Activated CD4-positive, alpha-beta T cell treated with anti-CD3 and anti-CD28 coated beads for 4 hours (primary cell): Measurements from ENCODE around the gene ESRRA.

ENCODE experiments used
- DNase-seq, 2 donors: peaks; one replicate each; pipeline ENCODE4 v3.0.0-alpha.2; 2020

The ESRRA gene

DNA sequence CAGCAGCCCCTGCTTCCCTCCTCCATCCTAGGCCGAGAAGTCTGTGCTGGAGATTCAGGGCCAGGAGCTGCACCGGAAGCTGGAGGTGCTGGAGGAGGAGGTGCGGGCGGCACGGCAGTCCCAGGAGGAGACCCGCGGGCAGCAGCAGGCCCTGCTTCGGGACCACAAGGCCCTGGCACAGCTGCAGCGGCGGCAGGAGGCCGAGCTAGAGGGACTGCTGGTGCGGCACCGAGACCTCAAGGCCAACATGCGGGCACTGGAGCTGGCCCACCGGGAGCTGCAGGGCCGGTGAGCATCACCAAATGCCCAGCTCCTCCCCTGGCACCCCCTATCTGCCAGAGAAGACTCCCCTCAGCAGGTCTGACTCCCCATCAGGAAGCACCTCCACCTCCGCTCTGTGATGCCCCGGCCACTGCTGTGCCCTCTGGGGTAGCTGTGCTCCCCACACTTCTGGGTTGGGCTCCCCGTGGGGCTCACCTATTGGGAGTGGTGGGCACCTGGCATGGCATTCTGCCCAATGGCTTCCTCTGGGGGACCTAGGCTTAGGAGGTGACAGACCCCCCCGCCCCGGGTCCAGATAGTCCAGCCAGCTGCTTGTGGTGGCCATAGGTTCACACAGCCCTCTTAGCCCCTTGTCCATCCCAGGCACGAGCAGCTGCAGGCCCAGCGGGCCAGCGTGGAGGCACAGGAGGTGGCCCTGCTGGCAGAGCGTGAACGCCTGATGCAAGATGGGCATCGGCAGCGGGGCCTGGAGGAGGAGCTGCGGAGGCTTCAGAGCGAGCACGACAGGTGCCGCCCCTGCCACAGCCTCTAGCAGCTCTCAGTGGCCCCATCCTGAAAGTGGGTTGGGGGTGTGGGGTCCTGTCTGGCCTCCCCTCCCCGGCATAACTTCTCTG is 47.0 kb downstream of the ESRRA start:
- no peak for DNase-seq

DNA sequence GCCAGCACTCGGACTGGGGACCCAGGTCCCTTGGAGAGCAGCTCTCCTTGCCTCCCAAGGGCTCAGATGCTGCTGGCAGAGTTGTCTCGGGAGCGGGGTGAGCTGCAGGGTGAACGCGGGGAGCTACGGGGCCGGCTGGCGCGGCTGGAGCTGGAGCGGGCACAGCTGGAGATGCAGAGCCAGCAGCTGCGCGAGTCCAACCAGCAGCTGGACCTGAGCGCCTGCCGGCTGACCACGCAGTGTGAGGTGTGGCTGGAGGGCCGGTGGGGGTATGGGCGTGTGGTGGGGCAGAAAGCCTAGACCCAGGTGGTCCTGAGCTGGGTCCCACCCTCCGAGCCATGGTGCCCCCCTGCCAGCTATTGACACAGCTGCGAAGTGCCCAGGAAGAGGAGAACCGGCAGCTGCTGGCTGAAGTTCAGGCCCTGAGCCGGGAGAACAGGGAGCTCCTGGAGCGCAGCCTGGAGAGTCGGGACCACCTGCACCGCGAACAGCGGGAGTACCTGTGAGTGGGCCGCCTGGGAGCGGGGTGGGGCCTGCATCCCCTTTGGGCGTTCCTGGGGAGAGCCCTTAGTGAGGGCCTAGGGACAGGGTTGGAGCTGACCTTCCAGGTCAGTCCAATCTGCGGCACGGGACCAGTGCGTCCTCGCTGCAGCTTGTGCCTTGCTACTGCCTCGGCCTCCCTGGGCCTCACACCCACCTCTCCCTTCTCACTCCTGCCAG is 47.8 kb downstream of the ESRRA start:
- DNase-seq: no peak

DNA sequence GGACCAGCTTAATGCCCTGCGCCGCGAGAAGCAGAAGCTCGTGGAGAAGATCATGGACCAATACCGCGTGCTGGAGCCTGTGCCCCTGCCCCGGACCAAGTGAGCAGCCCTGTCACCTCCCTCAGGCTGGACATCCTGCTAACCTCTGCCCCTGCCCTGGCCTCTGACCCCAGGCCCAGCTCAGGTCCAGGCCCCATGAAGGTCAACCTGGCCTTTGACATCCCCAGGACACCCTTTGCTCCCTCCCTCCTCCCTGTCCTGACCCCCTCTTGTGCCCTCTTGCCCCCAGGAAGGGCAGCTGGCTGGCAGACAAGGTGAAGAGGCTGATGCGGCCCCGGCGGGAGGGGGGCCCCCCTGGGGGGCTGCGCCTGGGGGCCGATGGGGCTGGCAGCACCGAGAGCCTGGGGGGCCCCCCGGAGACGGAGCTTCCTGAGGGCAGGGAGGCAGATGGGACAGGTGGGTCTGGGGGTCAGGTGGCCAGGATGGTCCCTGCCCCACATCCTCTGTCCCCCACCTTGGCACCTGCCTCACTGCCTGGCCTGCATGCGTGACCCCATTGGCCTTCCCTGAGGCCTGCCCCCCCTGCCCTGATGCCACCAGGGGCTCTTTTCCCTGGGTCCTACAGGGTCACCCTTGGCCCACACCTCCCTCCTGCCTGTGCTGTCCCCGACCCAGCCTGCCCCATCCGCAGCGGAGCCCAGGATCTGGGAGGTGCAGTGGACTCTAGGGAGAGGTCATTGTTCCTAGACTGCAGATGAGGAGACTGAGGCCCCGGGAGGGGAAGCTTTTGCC is 48.6 kb downstream of the ESRRA start:
- no peak for DNase-seq

DNA sequence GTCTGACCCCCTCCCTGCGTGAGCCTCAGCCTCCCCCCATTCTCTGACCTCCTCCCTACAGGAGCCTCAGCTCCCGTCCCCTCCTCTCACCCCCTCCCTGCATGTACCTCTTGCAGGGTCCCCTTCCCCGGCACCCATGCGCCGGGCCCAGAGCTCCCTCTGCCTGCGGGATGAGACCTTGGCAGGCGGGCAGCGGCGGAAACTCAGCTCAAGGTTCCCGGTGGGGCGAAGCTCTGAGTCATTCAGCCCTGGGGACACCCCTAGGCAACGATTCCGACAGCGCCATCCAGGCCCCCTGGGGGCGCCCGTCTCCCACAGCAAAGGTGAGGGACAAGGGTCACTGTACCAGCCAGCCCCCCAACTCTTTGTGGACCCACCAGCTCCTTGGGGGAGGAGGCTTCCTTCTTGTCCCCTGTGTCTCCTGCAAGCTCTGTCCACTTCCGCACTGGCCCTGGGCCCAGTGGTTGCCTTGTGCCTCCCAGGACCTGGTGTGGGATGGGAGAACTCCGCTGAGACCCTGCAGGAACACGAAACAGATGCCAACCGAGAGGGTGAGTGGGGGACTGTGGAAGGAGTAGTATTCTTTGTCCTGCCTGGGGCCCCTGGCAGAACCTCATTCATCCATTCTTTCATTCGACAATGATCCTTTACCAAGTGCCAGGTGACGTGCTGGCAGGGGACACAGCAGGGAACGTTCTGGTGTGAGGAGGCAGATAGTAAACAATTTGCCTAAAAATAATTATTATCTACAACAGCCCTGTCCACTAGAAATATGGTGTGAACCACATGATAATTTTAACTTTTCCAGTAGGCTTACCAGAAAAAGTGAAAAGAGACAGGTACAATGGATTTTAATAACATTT is 50.0 kb downstream of the ESRRA start:
- DNase-seq: peak; percentile 25 to 37

DNA sequence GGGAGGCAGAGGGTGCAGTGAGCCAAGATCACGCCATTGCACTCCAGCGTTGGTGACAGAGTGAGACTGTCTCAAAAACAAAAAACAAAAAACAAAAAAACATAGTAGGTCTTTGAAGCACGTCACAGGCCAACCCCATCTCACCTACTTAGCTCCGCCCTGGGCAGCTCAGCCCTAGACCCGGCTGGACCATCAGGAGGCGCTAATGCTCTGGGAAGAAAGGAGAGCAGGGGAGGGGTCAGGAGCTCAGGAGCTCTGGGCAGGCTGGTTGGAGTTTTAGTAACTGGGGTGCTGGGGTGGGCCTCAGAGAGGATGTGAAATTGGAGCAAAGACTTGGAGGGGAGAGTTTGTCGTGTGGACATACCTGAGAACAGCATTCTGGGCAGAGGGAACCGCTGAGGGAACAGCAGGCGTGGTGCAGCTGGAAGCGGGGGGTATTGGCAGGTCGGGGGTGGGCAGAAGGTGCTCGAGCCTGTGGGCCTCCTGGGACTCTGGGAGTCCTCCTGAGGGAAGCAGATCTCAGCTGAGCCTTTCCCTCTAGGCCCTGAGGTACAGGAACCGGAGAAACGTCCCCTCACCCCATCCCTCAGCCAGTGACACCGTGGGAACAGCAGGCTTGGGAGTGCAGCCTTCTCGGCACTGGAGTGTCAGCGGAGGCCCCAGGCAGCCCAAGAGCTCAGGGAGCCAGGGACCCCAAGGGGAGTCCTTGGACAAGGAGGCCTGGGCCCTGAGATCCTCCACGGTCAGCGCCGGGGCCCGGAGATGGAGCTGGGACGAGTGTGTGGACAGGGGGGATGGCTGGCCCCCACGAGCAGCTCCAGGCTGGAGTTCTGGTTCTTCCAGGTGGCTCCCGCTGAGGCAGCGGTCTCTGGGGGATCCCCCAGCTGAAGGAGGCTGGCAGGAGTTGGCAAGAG is 51.4 kb downstream of the ESRRA start:
- no peak for DNase-seq

DNA sequence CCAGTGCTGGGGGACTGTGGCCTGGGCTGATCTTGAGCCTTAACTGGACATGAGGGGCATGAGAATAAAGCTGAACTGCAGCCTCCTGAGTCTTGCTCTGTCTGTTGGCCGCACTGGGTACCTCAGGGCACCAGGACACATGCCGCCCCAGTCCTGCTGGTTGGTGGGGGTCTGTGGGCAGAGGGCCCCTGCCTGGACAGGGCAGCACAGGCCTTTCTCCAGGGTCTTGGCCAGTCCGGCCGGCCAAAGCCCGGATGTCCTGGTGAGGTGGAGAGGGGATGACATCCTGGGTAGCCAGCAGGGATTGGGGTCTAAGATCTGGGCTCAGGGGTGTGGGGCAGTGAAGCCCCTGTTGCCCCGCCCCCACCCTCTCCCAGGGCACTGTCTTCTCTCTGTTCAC is 52.1 kb downstream of the ESRRA start:
- DNase-seq: no peak

DNA sequence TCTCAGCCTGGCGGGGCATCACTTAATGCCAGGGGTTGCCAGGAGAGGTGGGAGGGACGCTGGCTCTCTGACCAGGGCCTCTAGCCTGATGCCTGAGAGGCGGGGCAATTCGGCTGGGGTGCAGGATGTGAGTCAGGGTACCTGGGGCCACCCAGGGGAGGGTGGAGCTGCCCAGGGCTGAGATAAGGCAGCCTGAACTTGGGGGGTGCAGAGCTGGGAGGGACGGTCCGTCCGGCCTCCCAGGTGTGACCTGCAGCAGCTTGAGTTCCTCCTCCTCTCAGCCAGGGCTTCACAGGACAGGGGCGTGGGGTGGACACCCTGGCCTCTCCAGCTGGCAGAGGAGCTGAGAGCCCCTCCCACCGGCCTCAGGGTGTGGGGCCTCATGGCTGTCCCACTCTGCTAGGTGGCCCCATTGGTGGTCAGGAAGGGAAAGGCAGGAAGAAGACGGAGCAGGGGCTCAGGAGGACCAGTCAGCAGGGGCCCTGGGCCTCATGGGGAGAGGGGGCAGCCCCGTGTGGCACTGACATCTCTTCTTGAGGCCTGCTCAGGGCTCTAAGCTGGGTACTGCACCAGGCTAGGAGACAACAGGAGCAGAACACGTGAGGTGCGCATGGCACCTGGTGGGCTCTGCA is 52.7 kb downstream of the ESRRA start:
- DNase-seq: peak; percentile 33 to 54

DNA sequence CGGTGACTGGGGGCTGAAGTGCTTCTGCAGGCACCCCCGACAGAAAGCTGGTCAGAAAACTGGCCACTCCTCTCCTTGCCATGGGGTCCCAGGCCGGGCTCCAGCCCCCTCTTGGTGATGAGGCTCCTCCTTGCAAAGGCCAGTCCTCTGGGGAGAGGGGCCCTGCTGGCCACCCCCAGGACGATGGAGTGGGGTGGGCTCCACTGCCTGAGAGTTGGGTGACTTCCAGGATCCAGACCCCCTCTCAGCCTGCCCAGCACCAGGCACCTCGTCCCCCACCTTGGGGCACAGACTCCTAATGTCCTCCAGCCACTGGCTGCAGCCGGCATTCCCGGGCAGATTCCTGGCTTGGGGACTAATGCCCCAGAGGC is 53.2 kb downstream of the ESRRA start:
- no peak for DNase-seq

DNA sequence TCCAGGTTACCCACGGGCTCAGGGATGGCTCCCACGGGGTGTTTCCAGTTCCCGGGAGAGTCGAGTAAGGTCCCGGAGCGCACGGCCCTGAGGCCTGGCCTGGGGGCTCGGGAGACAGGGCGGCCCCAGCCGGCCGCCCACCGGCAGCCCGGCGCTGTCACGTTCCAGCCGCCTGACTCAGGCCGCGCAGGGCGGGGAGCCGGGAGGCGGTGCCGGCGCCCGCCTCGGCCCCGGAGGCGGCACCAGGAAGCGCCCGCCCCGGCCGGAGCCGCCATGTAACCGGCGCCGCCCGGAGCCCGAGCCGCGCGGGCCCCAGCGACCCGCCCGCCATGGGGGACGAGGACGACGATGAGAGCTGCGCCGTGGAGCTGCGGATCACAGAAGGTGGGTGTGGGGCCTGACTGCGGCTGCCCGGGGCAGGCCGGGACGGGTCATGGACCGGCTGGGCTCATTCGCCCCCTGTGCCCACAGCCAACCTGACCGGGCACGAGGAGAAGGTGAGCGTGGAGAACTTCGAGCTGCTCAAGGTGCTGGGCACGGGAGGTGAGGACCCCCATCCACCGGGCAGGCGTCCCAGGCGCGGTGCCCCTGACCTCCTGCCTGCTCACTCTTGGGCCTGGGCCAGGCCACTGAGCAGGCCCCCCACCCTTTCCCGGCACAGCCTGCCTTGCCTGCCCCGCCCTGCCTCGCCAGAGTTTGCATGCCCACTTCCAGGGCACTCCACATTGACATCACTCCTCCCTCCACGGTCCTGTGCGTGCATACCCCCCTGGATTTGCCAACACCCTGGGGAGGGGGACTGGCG is 53.8 kb downstream of the ESRRA start, which contains the start of gene RPS6KA4:
Gene RPS6KA4 (plus strand): TSS at position 256 of the 805 bp plus-strand sequence. CDS start 74 bp downstream, at position 330.
- DNase-seq: peak; percentile 41 to 44

DNA sequence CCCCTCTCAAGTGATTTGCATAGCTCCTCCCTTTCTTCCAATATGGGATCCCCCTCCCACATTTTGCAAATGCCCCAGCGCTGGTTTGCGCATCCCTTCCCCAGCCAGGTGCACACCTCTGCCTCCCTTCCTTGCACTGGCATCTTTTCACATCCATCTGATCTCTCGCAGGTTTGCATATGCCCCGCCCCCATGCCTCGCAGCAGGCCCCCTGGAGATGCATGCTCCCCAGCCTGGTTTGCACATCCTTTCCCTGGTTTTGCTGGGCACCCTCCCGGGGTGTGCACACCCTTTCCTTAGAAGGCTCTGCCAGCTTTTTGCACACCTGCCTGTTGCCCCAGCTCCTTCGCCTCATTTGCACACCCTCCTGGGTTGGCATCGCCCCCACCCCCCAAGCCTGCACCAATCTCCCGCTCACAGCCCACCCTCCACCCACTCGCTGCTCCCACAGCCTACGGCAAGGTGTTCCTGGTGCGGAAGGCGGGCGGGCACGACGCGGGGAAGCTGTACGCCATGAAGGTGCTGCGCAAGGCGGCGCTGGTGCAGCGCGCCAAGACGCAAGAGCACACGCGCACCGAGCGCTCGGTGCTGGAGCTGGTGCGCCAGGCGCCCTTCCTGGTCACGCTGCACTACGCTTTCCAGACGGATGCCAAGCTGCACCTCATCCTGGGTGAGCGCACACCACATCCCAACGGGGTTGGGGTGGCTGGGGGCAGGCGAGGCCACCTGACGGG is 54.6 kb downstream of the ESRRA start:
- DNase-seq: peak in 1 of 2 donors; percentile 26

DNA sequence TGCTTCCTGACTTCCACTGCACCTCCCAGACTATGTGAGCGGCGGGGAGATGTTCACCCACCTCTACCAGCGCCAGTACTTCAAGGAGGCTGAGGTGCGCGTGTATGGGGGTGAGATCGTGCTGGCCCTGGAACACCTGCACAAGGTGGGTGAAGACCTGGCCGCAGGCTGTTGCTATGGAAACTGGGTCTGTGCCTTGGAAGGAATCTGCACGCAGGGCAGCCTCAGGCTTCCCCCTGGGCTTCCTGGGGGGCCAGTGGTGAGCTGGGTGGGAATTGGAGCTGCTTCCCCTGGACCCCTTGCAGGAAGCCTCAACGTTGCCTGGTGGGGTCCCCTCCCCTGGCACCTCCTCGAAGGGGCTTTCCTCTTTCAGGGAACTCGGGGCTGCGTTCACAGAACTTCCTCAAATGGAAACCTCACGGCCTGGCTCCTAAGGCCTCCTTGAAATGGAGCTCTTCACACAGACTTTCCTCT is 55.2 kb downstream of the ESRRA start:
- no peak for DNase-seq

DNA sequence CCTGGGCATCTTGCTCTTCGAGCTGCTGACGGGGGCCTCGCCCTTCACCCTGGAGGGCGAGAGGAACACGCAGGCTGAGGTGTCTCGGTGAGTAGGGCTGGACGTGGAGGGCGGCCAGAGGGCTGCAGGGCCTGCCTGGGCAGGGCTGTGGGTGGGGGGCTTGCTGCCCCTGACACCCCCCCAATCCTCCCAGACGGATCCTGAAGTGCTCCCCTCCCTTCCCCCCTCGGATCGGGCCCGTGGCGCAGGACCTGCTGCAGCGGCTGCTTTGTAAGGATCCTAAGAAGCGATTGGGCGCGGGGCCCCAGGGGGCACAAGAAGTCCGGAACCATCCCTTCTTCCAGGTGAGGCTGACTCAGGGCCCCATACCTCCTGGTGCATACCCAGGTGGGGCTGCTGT is 56.3 kb downstream of the ESRRA start:
- DNase-seq: no peak

DNA sequence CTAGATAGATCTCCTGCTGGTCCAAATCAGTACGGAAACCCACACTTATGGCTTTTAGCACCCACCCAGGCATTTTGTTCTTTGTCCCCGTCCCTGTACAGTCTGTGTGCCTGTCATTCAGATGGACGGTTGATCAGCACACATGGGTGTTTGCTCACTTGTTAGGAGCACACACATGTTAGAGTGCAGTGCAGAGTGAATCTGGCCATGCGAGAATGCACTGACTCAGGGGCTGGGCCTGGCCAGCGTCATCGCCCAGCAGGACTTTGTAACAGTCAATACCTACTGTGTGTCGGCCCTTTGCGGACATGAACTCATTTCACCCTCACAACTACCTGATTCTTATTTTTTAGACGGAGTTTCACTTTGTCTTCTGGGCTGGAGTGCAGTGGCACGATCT is 57.0 kb downstream of the ESRRA start:
- no peak for DNase-seq

DNA sequence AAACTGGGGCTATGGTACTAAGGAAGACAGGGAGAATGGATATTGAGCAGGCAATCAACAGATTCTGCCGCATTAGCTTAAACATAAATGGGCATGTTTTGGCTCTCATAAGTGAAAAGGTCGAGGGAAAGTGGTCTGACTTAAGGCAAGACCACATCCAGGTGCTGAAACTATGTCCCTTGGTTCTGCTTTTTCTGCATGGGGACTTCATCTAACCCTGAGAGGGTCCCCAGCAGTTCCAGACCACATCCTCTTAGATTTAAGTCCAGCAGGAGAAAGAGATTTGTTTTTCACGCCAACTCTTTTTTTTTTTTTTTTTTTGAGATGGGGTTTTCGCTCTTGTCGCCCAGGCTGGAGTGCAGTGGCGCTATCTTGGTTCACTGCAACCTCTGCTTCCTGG is 59.1 kb downstream of the ESRRA start:
- no peak for DNase-seq

DNA sequence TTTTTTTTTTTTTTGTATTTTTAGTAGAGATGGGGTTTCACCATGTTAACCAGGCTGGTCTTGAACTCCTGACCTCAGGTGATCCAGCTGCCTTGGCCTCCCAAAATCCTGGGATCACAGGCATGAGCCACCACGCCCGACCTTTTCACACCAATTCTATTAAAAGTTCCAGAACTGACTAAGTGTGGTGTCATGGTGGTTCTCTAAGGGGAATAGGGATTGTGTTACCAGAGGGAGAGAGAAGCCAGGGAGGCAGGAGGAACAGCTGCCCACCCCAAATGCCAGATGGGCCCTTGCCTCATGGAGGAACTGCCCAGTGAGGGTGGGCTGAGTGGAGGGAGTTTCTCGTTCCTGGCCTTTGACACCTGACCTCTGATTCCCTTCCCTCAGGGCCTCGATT is 59.6 kb downstream of the ESRRA start:
- no peak for DNase-seq
